ENCODE results near the gene WDR36.
"Not testable (repeated sequence)": the region's sequence is repeated elsewhere in the genome, so short reads cannot be mapped to it uniquely, and the experiment has no call there.

The WDR36 gene

DNA sequence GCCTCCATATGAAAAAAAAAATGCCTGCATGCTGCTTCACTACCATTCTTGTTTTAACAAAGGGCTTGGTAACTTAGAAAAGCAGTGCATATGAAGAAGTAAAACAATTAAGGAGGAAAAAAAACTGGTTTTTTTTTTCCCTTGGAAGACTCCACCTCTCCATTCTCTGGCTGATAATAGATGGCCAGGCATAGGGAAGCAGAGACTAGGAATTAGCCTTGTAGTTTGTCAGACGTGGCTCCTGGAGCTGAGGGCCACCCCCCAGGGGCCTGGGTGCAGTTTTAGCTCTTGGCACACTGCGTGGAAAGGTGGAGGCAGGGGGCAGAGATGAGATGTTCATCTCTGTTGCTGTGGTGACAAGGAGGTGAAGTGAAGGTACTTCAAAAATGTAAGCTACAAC lies 42.7 kb downstream of the WDR36 start:
- no peak for DNase-seq (ENCODE audit: low read depth in 1 of 2, low spot score in 1 of 2)

DNA sequence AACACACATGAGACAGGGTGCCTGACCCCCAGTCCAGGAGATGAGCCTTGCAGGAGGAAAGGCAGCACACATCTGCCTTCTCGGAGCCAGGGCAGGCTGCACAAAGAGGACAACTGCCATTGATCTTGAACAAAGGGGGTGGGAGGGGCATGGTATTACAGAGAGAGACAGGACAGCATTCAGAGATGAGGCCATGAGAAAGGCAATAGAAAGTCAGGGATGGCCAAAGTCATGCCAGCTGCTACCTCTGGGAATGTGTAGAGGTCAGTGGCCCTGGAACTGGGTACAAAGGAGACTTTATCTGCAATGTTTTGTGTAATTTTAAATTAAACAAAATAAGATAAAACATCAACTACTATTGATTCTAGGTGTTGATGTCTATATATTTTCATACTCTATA lies 43.2 kb downstream of the WDR36 start:
- no peak for DNase-seq (ENCODE audit: low read depth in 1 of 2, low spot score in 1 of 2)

DNA sequence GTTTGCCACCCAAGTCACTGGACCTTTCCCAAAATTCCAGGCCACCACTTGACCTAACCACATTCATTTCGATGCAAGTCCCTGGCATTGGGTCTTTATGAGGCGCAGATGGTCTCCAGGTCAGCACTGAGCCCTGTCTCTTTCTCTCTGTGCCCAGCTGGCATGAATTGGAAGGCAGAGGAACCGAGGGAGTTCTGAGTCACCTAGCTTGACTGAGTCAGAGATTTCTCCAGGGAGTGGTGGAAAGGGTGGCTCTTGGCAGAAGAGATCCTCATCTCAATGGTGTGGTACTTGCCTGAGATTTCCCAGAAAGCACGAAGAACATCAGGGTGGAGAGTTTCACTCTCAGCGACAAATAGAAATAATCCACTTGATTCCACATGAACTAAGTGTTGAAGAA lies 43.8 kb downstream of the WDR36 start:
- no peak for DNase-seq (ENCODE audit: low read depth in 1 of 2, low spot score in 1 of 2)

DNA sequence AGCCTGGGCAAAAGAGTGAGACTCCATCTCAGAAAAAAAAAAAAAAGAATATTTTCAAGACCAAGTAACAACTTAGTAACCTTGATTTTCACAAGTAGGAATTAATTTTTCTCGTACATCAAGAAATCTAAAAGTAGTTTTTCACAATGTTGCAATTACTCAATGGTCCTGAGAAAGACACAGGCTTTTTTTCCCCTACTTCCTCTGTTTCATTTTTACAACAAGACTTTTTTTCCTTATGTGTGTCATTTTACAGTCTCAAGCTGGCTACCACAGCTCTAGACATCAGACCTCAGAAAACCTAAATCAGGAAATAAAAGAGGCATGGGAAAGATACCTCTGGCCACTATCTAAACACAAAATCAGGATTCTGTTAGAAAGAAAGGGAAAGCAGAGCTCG lies 45.9 kb downstream of the WDR36 start:
- no peak for DNase-seq (ENCODE audit: low read depth in 1 of 2, low spot score in 1 of 2)

DNA sequence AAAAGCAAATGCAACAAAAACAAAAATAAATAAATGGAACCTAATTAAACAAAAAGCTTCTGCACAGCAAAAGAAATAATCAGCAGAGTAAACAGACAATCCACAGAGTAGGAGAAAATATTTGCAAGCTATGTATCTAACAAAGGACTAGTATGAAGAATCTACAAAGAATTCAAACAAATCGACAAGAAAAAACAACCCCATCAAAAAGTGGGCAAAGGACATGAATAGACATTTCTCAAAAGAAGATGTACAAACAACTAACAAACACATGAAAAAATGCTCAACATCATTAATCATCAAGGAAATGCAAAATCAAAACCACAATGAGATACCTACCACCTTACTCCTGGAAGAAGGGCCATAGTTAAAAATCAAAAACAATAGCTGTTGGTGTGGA lies 49.3 kb downstream of the WDR36 start:
- not testable (repeated sequence) for DNase-seq (ENCODE audit: low read depth in 1 of 2, low spot score in 1 of 2)

DNA sequence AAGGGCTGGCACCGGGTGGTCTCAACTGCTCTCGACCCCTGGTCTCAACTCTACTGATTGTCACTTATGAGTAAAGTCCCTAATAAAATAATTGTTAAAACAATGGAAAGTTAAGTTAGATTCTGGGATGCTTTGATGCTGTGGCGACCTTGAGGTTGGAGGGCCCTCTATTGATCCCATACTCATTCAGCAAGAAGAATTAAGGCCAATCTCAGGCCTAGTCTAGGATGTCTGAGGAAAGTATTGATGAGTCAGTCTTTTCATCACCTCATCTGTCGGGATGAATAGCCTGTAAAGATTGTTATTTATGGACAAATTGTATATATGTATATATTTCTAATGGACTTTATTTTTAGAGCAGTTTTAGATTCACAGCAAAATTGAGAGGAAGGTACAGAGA lies 50.8 kb downstream of the WDR36 start:
- DNase-seq (ENCODE audit: low read depth in 1 of 2, low spot score in 1 of 2) = no peak

DNA sequence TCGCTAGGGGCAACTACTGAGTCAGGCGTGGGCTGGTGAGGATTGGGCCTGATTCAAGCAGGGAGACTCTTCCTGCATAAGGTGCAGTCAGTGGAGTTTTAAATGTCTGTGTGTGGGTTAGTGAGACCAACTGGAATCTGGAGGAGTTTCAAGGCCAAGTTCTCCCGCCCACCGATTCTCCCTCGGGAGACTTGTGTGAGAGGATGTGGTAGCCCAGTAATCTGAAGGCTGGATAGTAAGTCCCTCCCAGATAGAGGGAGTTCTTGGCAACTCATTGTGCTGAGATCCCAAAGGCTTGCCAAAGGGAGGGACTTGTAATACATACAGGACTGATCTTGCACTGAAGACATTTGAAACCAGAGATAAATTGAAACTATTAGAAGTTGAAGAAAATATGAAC lies 51.8 kb downstream of the WDR36 start:
- no peak for DNase-seq (ENCODE audit: low read depth in 1 of 2, low spot score in 1 of 2)

DNA sequence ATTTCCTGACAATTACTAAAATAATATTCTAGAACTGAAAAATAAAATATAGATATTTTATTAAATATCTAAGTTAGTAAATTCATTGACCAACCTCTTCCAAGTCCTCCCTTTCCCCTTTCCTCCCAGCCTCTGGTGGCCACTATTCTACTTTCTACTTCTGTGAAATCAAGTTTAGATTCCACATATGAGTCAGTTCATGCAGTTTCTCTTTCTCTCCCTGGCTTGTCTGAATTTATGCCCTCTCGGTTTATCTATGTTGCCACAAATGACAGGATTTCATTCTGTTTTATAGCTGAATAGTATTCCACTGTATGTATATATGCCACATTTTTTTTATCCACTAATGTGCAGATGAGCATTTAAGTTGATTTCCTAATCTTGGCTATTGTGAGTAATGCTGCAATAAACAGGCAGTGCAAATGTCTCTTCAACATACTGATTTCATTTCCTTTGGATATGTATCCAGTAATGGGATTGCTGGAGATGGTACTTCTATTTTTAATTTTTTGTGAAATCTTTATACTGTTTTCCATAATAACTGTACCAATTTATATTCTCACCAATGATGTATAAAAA lies 52.3 kb downstream of the WDR36 start:
- DNase-seq (ENCODE audit: low read depth in 1 of 2, low spot score in 1 of 2) = no peak

DNA sequence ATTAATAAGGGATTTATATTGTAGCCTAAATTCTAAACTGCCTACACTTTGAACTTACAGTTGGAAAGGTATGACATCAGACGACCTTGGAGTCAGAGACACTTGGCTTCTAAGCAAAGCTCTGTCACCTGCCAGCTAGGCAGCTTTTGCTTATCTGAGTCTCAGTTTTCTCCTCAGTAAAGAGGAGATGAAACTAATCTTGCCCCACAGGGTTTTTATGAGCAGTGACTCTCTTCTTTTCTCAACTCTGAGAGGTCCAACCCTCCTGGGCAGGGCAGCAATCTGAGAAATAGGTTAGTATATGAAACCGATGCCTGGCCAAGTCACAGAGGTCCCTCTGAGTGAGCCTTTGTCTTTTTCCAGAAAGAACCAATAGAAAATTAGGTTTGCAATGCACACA lies 53.9 kb downstream of the WDR36 start:
- no peak for DNase-seq (ENCODE audit: low read depth in 1 of 2, low spot score in 1 of 2)

DNA sequence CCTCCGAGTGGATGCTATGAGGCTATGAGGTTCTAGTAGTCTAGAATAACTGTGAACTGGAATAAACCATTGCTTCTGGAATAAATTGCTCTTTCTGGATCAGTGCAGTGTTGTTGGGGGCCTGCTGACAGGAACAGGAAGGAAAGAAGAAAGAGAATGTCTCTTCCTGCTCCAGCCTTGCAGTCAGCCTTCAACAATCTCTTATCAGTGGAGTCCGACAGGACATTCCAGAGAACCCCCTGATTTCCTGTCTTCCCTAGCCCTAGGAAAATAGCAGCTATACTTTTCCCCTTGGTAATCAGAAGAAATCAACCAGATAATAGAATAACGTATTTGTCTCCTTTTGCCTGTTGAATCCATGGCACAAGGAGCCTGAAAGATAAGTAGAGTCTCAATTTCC lies 55.4 kb downstream of the WDR36 start:
- DNase-seq (ENCODE audit: low read depth in 1 of 2, low spot score in 1 of 2) = no peak

DNA sequence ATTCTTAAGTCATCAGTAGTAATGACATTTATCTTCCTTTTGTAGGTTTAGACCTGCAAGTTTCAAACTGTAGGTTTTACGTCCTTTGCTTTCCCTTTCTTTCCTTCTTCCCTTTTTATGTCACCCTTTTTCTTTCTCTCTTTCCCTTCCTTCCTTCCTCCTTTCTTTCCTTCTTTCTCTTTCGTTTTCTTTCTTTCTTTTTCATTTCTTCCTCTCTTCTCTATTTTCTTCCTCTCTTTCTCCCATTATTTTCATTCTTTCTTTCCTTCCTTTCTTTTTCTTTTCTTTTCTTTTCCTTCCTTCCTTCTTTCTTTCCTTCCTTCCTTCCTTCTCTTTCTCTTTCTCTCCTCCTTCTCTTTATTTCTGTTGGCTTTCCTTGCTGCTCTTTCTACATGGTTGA lies 59.9 kb downstream of the WDR36 start:
- no peak for DNase-seq (ENCODE audit: low read depth in 1 of 2, low spot score in 1 of 2)

DNA sequence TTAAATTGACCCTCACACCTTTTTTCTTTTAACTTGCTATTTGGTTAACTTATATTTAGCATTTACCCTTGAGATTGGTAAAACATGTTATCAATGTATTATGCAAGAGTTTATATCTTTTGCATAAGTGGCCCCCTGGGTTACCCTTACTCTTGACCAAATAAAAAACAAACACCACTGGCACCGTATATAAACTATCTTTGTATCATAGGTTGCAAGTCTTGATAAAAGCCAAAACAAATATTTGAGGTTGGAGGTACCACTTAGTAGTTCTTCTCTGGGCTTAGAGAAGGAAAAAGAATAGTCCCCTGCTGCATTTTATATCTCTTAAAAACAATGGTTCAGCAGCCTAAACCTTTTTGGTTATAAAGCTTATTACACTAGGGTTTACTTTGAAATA lies 61.3 kb downstream of the WDR36 start:
- no peak for DNase-seq (ENCODE audit: low read depth in 1 of 2, low spot score in 1 of 2)

DNA sequence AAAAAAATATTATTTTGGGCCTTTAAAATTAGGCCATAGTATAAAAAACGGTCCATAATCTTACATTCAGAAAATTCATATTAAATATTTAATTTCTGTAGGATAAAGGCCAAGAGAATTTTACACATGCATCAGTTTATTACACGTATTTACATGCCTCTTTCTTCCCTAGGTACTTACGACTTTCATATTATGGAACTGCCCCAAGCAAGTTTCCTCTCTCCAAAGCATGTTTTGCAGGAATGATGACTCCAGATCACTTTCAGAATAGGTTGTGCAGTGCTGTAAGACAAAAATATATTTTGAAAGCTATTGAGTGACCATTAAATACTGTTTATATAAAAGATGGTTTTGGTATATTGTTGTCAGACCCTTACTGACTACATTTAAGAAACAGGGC lies 61.8 kb downstream of the WDR36 start:
- no peak for DNase-seq (ENCODE audit: low read depth in 1 of 2, low spot score in 1 of 2)

DNA sequence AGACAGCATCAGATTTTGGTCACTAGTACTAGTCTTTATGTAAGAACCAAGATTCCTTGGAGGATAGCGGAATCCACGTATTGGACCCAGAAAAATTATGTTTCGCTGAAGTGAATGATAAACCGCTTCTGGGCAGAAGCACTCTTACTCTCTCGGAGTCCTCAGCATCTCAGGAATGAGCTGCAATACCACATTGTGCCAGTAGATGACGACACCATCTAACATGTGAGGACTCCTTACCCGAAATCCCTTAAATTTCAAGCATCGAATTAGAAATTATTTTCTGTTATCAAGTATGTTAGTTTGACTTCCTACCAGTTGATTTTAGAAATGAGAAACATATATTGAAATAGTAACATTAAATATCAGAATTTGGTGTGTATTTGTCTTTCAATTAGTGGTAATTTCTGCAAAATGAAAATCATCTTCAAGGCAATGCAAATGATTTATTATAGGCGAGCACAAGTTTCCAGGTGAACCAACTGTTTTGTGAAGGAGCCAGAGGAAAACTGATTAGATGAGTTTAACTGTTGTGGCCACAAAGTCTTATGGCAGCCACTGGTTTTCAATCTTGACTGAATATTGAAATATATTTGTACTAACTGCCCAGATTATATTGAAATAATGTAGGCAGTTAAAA lies 66.1 kb downstream of the WDR36 start:
- peak; percentile 29 to 54 for DNase-seq (ENCODE audit: low read depth in 1 of 2, low spot score in 1 of 2)

DNA sequence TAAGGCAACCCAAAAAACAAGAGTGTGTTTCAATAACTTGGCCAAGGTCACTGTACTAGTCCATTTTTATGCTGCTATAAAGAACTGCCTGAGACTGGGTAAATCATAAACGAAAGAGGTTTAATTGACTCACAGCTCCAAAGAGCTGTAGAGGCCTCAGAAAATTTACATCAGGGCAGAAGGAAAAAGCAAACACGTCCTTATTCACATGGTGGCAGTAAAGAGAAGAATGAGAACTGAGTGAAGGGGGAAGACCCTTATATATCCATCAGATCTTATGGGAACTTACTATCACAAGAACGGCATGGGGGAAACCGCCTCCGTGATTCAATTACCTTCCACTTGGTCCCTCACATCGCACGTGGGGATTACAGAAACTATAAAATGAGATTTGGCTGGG lies 67.7 kb downstream of the WDR36 start:
- no peak for DNase-seq (ENCODE audit: low read depth in 1 of 2, low spot score in 1 of 2)

DNA sequence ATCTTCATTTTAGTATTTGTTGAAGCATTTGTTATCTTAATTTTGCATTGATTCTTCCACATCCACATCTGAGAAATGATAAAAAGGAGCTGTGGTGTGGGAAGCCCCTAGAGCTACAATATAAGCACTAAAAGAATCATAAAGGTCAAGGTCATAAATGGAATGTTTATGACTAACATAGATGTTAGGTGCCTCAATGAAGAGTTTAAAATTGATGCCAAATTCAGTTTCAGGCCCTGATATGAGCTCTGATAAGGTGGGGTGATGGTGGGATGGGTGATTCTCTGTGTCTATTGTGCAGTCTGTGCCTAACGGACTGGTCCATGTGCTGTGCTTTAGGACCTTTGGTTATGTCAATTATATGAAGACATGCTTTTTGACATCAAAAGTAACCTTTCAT lies 70.9 kb downstream of the WDR36 start:
- no peak for DNase-seq (ENCODE audit: low read depth in 1 of 2, low spot score in 1 of 2)

DNA sequence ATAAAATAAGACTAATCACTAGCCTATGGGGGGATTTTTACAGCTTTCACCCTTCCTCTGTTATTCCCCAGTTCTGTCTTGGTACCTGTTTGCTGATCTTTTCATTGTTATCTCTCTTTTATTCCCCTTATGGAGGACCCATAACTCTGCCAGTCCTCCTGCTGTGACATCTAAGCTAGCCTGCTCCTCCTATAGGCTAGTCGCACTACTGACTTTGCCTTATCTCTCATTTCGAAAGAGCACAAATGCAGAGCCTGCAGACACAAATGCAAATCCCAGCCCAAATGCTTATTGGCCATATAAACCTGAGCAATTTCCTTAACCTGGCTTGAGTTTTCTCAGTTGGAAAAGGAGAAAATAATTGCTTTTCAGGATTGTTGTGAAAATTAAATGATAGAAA lies 72.9 kb downstream of the WDR36 start:
- DNase-seq (ENCODE audit: low read depth in 1 of 2, low spot score in 1 of 2) = no peak

DNA sequence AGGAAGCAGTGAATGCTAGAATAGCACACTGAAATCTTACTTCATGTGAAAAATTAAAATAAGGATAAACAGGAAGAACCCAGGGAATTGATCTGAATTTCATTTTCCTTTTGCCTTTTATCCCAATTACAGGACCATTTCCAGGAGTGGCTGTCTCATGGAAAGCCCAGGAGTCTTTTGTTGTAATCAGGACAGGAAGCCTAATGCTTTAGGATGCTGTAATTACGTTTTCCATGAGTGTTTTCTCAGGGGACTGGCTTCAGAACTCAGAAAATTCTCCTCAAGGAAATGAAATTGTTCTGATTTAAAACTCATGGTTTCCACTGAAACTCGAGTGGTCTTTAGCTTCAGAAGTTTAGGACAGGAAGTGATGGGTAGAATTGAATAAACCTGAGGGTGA lies 75.4 kb downstream of the WDR36 start:
- no peak for DNase-seq (ENCODE audit: low read depth in 1 of 2, low spot score in 1 of 2)

DNA sequence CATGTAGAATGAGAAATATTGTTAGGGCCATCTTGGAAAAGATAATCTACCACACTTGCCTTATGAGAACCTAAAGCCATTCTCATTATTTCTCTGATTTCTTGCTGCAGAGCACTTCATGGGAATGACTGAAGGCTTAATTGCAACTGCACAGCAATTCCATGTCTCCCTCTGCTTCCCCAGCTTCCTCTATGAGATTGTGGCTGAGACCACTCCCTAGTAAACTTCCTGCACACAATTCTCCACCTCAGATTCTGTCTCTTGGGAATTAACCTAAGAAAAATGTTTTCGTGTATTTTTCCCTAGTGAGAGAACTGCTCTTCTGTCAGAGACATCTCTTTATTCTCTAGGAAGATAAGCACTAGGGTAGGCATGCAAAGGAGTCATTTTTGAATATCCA lies 76.5 kb downstream of the WDR36 start:
- DNase-seq (ENCODE audit: low read depth in 1 of 2, low spot score in 1 of 2) = no peak

DNA sequence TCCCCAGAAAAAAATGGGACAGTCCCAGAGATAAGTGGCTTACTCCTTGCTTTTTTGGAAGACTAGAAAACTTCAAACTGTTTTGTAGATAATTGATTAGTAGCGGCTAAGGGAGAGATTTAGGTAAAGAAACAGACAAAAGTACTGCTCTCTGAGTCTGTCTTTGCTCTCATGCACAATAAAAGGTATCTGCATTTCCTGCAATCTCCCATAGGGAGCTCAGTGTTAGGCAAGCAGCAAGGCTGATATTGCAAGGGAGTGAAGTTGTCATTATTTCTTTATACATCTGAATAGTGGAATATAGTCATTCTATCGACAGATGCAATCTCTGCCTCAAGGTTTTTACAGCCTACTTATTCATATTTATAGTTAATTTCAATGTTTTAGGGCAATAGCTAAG lies 77.1 kb downstream of the WDR36 start:
- DNase-seq (ENCODE audit: low read depth in 1 of 2, low spot score in 1 of 2) = no peak

DNA sequence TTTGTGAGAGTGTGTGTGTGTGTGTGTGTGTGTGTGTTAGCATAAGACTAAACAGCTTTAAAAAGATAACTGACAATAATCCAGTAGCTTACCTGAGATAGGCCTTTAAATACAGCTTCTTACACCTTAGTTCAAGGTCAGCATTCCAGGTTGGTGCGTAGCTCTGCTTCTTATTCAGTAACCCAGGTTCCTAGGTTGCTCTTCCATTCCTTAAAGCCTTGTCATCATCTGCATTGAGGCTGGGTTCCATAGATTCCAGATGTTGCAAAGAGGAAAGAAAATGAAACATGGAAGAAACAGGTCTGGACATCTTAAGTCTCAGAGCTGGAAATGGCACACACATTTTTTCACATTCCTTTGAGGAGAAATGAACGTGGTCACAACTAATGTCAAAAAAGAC lies 78.1 kb downstream of the WDR36 start:
- no peak for DNase-seq (ENCODE audit: low read depth in 1 of 2, low spot score in 1 of 2)

DNA sequence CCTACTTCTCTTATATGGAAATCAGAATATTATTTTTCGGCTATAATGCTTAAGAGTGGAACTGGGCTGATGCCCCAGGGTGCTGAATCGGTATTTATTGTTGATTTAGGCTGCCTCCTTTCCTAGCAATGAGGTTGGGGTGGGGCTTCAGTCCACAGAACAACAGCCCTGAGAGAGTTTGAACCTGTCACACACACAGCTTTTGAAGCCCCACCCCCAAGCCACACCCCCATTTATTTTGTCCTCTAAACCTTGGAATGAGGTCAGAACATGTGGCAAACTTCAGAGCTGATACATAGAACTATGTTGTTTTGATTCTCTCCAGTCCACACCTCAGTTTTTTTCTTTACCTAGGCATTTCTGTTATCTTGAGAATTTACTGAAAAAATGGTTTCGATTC lies 80.4 kb downstream of the WDR36 start:
- DNase-seq (ENCODE audit: low read depth in 1 of 2, low spot score in 1 of 2) = no peak

DNA sequence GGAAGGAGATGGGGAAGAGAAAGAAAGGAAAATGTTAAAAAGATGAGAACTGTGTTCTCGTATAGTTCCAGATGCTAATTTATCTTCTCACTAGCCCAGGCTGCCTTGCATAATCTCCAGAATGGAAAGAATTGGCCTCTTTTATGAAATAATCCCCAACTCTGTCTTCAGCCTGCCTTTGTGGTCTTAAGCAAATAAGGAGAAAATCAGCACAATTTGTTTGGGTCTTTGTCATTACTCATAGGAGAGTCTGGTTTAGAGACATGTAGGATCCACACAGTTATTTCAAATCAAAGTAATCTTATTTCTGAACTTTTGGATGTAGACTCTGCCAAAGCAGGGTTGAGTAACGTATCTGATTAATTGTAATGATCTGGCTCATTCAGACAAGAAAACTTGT lies 81.3 kb downstream of the WDR36 start:
- DNase-seq (ENCODE audit: low read depth in 1 of 2, low spot score in 1 of 2) = no peak
